NCI-H128 (cell line): ENCODE data around the gene SIGMAR1.

Experiments
- DNase-seq: peaks from one replicate; lab custom pipeline; 2025; ENCODE audit not compliant: unreplicated experiment; lab: John Stamatoyannopoulos, UW

Gene SIGMAR1

DNA sequence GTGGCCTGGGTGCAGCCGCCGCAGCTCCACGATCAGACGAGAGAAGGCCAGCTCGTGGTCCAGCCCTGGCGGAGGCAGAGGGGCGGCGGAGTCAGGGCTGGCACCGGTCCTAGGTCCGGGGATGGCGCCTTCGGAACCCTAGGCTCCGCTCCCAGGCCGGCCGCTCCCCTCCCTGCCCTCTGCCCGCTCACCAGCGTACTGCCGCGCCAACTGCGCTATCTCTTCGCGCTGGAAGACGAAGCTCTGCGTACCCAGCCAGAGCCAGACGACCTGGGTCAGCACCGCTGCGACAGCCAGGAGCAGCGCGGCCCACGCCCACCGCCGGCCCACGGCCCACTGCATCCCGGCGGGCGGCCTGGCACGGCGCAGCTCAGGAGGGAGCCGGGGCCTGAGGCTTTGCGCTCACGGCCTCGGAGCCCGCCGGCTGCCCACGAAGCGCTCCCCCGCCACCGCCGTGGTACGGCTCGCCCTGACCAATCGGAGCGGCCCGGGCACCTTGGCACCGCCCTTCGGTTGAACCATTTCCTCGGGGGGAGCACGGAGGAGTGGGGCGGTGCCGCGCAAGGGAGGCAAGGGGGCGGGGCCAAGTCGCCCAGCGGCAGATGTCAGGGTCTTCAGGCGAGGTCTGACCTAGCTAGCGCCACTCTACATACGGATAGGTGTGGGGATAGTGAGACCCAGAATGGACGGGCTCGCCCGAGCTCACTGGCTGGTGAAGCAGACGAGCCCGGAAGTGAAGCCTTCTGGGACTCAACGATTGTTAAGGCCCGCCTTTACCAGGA is at the start of gene SIGMAR1:
Gene SIGMAR1 (minus strand): TSS at position 432 of the 782 bp plus-strand sequence. CDS start 90 bp downstream, at position 342.
- DNase-seq, result peak; percentile 94

DNA sequence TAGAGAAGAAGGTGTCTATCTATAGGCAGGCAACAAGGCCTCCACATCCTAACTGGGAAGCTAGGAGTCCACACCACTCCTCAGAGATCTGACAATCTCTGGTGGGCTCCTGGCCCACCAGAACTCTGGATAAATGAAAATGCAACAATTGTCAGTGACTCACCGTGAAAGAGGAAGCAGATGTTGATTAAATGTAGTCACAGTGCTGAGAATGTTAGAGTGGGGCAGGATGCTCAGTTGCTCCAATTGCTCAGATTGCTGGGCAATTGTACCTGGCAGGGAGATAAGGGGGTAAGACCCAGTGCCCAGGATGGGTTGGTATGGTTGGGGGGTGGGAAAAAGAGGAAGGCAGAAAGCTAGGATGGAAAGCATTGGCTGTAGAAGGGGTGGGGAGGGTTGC is 49.1 kb upstream of the SIGMAR1 start:
- DNase-seq, result no peak

DNA sequence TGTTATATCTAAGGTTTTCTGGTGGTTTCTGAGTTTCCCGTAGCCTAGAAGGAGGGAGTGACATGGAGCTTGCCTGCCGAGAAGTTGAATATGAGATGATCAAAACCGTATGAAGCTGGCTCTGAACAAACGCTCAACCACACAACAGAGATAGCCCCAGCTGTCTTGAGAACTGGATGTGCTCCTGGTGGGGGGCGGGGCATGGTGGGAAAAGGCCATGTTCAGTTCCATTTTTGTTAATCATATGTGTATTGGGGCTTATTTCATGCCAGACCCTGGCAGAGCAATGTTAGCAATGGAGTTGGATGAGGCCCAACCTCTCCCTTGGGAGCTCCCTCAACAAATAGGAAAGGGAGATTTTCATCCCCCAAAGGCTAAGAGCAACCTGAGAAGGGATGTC is 48.6 kb upstream of the SIGMAR1 start:
- no peak for DNase-seq

DNA sequence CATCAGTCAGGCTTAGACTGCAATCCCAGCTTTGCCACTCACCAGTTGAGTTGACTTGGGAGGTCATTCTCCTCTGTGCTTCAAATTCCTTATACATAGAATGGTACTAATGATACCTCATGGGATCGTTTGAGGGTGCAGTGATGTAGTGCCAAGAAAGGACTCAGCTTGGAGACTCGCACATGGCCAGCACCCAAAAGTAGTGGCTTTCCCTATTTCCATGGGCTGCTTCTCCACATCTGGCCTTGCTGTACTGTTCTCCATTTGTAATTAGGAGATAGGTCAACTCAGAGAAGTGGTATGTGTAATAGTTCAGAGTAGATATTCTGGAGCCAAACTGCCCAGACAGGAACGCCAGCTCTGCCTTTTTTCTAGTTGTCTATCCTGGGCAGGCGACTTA is 48.0 kb upstream of the SIGMAR1 start:
- no peak for DNase-seq

DNA sequence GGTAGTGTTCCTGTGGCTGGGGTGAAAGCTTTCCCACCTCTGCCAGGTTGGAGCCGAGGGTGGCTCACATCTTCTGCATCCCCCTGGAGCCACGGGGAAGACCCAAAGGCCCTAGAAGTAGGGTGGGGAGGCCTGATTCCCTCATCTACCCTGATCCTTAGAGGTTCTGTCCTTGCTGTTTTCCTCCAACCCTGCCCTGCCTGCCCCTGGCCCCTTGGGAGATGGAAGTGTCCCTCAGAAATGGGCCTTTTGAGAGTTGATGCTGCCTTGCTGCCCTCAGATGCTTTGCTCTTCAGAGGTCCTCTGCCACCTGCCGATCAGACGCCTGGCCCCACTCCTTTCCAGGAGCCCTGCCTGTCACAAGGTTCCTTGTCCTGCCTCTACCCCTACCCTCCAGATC is 47.2 kb upstream of the SIGMAR1 start:
- DNase-seq, result no peak

DNA sequence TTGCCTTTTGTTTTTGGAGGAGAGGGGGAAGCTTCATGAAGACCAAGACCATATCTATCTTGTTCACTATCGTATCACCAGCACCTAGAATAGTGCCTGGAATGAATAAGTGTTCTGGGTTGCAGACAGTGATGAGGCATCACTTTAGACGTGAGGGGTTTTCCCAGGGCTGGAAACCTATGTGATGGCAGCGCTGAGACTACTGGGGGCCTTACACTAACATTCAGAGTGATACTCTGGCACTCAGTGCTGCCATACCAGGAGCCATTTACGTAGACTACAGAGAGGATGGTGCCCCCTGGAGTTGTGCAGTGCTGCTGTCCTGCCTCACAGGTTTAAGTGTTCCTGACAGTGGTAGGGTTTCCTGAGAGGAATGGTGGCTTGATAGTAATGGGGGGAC is 46.6 kb upstream of the SIGMAR1 start:
- no peak for DNase-seq

DNA sequence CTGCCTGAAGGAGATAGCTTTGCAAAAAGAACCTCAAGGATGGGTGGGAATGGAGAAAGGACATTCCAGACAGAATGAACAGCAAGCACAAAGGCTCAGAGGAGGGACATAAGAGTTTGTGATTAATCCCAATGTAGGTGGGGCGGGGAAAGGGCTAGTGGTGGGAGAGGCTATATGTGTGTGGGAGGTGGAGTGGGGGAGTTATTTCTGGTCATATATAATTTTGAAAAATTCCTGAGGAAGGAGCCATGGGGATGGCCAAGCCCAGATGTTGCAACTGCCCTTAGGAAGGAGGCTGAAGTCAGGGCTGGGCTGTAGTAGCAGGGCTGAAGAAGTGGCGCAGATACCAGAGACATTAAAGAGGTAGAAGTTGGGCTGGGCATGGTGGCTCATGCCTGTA is 38.3 kb upstream of the SIGMAR1 start:
- DNase-seq, result no peak

DNA sequence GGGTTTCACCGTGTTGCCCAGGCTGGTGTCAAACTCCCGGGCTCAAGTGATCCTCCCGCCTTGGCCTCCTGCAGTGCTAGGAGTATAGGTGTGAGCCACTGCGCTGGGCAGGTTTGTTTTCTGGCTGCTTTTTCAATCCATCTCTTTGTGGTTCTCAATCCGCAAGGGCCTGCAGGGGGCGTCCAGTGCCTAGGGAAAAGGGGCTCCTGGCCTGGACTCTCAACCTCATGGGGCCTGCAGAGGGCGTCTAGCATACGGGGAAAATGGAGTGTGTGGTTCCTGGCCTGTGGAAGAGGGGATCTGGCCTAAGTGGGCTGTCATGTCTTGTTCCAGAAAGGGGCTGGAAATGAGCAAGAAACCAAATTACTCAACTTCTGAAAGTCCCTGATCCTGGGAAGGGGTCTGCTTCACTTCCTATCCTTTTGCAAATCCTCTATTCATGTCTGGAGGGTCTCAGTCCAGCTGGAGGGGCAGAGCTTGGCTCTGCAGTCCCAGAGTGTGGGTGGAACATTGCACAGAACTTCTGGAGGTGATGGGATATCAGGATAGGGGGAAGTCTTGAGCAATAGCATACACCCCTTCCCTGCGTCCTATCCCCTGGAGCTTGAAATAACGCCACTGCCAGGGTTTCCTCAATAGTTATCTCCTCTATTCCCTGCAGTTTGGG is 37.6 kb upstream of the SIGMAR1 start:
- DNase-seq, result peak; percentile 23

DNA sequence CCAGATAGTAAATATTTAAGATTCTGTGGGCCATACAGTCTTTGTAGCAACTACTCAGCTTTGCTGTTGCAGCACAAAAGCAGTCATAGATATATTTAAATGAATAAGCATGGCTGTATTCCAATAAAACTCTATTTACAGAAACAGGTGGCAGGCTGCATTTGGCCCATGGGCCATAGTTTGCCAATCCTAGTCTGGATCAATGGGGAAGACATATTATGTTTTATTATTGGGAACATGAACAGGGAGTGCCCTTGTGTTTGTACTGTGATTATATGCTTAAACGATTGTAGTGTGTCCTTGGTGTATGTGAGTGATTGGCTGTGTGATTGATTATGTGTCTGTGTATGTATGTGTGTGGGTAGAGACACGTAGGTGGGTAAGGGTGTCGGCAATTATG is 36.9 kb upstream of the SIGMAR1 start:
- DNase-seq, result no peak

DNA sequence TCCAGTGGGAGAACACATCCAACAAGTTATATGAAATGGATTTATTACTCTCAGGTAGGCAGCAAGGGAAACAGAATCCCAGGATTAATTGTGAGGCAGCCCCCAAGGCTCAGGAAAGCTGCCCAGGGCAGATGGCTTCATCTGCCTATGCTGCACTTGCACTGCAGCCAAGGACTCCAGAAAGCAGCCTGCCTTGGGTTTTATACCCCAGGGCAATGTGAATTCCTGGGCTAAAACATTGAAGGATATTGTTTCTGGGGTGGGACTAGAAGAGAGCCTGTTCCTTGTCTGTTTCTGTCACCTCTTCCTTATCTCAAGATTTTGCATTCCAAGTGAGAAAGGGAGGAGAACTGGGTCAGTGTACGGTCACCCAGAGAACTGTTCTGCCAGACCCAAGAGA is 33.7 kb upstream of the SIGMAR1 start:
- DNase-seq, result no peak

DNA sequence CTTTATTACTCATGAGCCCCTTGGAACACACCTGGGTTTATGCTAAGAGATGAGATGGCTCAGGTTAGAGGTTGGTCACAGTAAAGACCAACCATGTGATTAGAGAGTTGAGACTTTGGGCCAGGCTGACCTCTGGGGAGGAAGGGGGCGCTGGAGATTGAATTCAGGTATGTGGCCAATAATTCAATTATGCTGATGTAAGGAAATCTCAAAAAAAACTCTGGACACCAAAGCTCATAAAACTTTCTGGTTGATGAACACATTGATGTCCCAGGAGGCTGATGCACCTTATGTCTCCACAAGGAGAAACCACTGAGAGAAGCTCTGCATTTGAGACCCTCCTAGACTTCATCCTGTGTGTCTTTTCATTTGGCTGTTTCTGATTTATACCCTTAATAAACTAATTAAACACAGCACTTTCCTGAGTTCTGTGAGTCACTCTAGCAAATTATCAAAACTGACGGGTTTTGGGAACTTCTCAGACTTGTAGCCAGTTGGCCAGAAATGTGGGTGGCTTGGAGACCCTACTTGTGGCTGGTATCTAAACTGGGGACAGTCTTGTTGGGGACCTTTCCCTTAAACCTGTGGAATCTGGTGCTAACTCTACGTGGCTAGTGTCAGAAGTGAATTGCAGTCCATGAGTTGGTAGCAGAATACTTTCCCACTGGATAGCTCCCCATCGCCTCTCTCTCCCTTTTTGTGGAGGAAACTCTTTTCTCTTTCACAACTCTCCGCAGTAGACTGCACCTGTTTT is 32.4 kb upstream of the SIGMAR1 start:
- DNase-seq, result no peak

DNA sequence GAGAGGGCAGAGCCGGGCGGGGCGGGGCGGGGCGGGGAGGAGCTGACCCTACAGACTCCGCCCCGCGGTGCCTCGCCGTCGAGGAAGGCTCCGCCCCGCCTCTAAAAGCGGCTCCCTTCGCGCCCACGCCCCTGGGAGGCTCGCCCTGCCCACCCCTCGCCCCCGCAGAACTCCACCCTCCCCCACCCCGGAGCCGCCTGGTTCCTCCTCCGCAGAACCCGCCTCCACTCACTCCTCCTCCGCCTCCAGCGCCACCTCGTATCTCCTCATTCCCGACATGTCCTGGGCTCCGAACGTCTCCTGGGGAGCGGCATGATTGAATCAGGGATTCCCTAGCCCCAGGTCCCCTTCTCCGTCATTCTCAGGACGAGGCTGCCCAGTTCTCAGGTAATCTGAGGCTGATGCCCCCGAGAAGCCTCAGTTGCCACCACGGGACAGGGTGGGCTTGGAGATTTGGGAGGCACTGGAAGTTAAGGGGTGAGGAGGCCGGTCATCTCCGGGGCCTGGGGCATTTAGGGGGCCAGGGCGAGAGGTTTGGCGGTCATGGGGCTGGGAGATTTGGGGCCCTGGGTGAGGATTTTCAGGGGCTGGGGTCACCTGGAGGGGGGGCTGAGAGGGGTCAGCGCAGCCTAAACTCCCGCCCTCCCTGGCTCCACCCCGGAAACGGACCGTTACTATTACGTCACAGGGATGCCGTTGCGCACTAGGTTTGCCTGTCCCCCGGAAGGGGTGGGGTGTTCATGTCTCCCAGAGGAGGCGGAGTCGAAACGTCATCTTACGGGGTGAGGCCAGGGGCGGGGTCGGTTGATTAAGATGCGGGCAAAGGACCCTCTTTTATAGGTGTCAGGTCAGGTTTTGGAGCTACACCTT is 28.0 kb upstream of the SIGMAR1 start:
- peak; percentile 91 for DNase-seq

DNA sequence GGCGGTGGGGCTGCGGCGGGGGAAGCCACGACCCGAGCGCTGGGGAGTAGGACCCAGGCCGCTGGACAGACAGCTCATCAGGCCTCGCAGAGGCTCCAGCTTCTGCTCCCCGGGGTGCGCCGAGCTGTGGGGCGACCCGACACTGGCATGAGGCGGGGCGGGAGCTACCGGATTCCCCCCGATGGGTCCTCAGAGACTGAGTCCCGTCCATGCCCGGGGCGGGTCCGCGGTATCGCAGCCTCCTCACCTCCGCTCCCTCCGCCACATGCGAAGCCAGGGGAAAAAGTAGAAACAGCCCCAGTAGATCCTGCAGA is 27.4 kb upstream of the SIGMAR1 start:
- no peak for DNase-seq

DNA sequence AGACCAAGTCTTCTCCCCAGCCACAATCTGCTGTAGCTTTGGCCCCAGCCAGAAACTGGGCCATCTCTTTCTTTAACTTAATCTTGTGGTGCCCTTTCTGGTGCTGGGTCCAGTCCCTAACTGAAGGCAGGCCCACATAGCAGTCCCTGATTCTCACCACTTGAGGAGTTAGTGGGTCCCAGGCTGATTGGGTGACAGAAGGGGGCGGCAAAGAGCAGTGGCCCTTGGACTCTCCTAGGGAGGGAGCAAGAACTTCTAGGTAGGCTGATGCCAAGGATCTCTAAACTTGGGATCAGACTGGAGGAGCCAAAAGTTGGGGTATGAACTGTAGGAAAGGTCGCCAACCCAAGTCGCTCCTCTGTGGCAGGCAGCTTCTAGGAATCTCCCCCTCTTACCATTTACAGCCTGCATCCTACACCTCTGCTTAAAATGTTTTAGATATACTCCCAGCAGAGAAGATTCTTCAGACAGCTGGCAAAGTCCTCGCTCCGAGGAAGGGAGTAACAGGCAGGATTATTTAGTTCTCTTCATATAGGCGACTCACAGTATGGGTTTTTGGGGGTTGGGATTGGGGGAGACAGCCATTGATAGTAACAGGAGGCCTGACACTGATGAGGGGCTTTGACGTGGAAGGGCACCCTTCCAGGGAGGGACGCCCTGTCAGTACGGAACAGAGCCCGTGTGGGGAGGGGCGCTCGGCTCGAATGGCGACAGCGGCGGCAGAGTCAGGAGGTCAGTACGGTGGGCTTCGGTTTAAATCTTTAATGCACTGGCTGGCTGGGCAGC is 26.9 kb upstream of the SIGMAR1 start:
- no peak for DNase-seq

DNA sequence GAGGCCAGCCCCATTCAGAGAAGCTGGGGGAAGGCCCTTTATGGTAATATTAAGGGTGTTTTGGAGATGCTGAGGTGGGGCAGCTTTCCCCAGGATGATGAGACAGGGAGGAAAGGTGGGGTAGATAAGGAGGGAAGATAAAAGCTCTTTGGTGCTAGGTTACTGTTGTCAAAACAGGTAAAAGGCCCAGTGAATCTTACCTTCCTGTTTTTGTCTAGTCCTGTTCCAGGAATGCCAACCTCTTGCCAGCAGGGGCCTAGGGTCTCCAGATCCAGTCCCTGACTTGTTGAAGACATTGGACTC is 25.7 kb upstream of the SIGMAR1 start:
- no peak for DNase-seq

DNA sequence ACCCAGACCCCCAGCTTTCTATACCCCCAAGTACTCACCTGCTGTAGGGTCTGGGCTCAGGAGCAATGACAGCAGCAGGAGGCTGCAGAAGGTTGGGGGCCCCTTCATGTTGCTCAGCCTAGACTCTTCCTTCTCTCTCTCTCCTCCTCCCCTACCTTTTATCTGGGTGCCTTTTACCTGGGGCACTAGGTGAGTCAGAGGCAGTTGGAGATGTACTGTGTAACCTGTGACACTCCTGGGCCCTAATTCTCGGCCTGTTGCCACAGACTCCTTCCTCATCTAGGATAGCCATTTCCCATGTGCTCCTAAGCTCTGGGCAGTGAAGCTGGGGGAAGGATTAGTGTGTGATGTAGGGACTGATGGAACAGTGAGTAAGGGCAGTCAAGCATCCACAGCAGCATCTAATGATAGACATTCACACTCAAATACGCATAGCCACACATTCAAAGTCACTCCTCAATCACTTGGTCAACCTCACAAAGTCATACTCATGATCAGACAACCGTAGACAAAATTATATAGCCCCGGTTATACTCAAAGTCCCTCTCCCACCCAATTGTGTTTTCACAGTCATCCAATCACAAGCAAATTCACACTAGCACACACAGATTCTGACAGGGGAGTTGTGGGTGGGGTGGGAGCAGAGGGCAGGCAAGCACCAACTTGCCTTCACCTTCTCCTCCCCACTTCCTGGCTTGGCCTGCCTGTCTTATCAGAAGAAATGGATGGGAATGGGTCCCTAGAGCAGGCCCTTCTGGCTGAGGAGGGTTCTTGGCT is 25.1 kb upstream of the SIGMAR1 start, which contains the start of gene CCL27:
Gene CCL27 (minus strand): TSS at position 132 of the 777 bp plus-strand sequence. CDS start 24 bp downstream, at position 108.
- no peak for DNase-seq

DNA sequence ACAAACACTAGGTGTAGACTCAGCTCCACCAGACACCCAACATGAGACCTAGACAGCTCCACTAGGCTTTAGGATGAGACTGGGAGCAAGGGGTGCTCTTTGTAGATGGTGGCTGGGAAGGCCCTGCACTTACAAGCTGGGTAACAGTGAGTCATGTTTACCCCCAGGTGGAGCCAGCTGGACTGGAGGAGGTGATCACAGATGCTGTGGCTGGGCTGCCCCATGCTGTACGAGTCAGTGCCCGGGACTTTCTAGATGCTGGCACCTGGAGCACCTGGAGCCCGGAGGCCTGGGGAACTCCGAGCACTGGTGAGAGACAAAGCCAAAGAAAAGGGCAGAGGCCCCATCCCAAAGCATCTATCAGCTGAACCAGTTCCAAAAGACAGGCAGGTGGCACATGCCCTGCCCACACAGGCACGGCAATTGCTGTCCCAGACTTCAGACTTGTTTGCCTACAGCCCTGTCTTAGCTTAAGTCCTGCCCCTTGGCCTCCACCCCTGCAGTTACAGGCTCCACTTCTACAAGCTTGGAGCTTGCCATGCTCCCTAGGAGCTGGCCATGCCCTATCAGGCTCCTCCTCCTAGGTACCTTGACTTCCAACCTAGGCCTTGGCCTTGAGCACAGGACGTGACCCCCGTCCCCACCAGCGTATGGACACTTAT is 22.1 kb upstream of the SIGMAR1 start:
- DNase-seq, result no peak

DNA sequence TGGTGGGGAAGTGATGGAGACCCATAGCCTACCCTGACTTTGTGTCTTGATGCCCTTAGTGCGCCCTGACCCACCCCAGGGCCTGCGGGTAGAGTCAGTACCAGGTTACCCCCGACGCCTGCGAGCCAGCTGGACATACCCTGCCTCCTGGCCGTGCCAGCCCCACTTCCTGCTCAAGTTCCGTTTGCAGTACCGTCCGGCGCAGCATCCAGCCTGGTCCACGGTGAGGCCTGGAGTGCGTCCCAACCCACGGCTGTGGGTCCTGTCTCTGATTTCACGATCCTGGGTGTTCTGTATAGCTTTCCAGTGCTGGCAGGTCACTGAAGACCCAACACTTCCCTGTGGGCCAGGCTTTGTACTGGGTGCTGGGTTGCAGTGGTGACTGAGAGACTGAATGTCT is 20.9 kb upstream of the SIGMAR1 start:
- no peak for DNase-seq

DNA sequence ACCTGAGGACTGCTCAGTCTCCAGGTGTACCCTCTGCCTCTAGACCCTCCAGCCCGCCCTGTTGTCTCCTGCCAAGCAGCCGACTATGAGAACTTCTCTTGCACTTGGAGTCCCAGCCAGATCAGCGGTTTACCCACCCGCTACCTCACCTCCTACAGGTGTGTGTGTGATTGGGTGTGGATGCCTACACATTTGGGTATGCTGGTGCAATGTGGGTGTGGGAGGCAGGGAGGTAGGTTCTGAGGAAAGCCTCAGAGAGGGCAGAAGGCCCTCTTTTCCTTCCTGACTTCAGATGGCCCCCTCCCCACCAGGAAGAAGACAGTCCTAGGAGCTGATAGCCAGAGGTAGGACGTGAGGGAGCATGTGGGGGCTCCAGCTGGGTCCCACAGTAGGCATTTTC is 19.4 kb upstream of the SIGMAR1 start:
- DNase-seq, result no peak
